Esophagus muscularis mucosa (tissue), 4 donors: ENCODE results near the gene DUSP18. TPM values are rescaled to one million over a fixed set of nuclear protein-coding genes. Genes with fewer than 3 reads are reported as not detected.

Source experiments
- DNase-seq: peaks from one replicate; pipeline ENCODE4 v3.0.0-alpha.2; 2017; ENCODE audit errors: extremely low spot score
- H3K27ac ChIP-seq, 4 donors: fragments of 200-600 bp; sonication (generic); replicated peaks in 1 of 4; 1 replicate in 3 of 4; 2 replicates in 1 of 4; pipeline ENCODE4 v1.5.1; 2016 to 2019; ENCODE audit warnings: mild to moderate bottlenecking in 1 of 4
- H3K27me3 ChIP-seq, 4 donors: fragments of 200-600 bp; sonication (generic); one replicate each; pipeline versions ENCODE4 v1.5.1 to v1.6.0; 2016 to 2019
- H3K36me3 ChIP-seq, 4 donors: fragments of 200-600 bp; sonication (generic); one replicate each; pipeline ENCODE4 v1.5.1; 2016 to 2019
- H3K4me1 ChIP-seq, 4 donors: fragments of 200-600 bp; sonication (generic); one replicate each; pipeline ENCODE4 v1.5.1; 2016 to 2019
- H3K4me3 ChIP-seq, 4 donors: fragments of 200-600 bp; sonication (generic); 1 replicate in 2 of 4; 2 replicates in 2 of 4; pipeline ENCODE4 v1.5.1; 2016 to 2019; ENCODE audit warnings: mild to moderate bottlenecking in 4 of 4, moderate library complexity in 1 of 4
- H3K9me3 ChIP-seq, 4 donors: fragments of 200-600 bp; sonication (generic); 1 replicate in 3 of 4; 2 replicates in 1 of 4; pipeline ENCODE4 v1.5.1; 2016 to 2019
- CTCF ChIP-seq, 3 experiments: fragments of 200-600 bp in 2 of 3; fragments of 450-650 bp in 1 of 3; sonication (generic) in 2 of 3; IDR thresholded peaks; one replicate each; pipeline ENCODE4 v1.5.1; 2017 to 2019; ENCODE audit warnings: antibody characterized with exemption in 3 of 3, mild to moderate bottlenecking in 2 of 3, moderate library complexity in 1 of 3
- EP300 ChIP-seq: sonication (generic); formaldehyde crosslinking; IDR thresholded peaks from one replicate; pipeline ENCODE4 v1.6.1; 2017; ENCODE audit warnings: antibody characterized with exemption
- POLR2A ChIP-seq: fragments of 450-650 bp; IDR thresholded peaks from one replicate; pipeline ENCODE4 v1.6.1; 2017; ENCODE audit warnings: antibody characterized with exemption, moderate library complexity, mild to moderate bottlenecking, low read depth
- POLR2AphosphoS5 ChIP-seq, 2 donors: sonication (generic); formaldehyde crosslinking; IDR thresholded peaks; one replicate each; pipeline ENCODE4 v1.6.1; 2017; ENCODE audit warnings: antibody characterized with exemption in 2 of 2
- WGBS: methylation state at CpG from one replicate; pipeline ENCODE4 v1.1.5; 2018; 5-methylcytosine and 5-hydroxymethylcytosine counted together
- intact Hi-C: fragments of 100-400 bp; cut with DNase I; formaldehyde crosslinking; loops from one replicate; pipeline ENCODE4 v1.15.1; 2023
- total RNA-seq, 4 donors: library from RNA; depleted of rRNA; stranded (reverse); fragments of >200 nt; gene quantifications; one replicate each; pipeline versions ENCODE4 v1.1.0 to v1.2.1, GENCODE V29; 2016

The DUSP18 gene
- total RNA-seq, 4 donors from 2014 or later = 6.5 to 11.5 (median 9.8) TPM

GRCh38 chr22:30695351-30695851 is 27.7 kb upstream of the DUSP18 start:
- no peaks in the 10 kb centered on the region for H3K36me3 ChIP-seq
- TF ChIP-seq POLR2AphosphoS5 (IDR thresholded peaks at IDR 0.05) (no peak), CTCF (IDR thresholded peaks at IDR 0.05) (no peak), EP300 (no peak), POLR2A (no peak)
- DNase-seq = no peak
- H3K9me3 ChIP-seq = no peaks in the 10 kb centered on the region
- peaks cover 14 to 20% (median 16%) of the 10 kb centered on the region in 4 donors for H3K4me1 ChIP-seq
- 69% methylated on average over 7 of the region's 15 CpGs for whole genome bisulfite sequencing
- H3K27ac ChIP-seq = no peak overlapping the region
- intact Hi-C loops = loop anchor here (10.0 kb wide), 1 partner anchor 59 kb away; no protein-coding TSS in a partner anchor
- peak overlapping the region; percentile 60 to 77 (median 64) for H3K4me3 ChIP-seq
- H3K27me3 ChIP-seq = no peaks in the 10 kb centered on the region

- H3K27ac ChIP-seq = peak within 1 kb of the TSS in 2 of 4 donors; percentile 39 to 52
- intact Hi-C loops = loop anchor here (10.0 kb wide), 1 partner anchor 60 kb away; no protein-coding TSS in a partner anchor
- H3K36me3 ChIP-seq = no peaks in the 10 kb centered on the region
- TF ChIP-seq POLR2A = no peak
- peak in 1 of 3 experiments; percentile 8 for TF ChIP-seq CTCF (IDR thresholded peaks at IDR 0.05)
- no peak for TF ChIP-seq EP300
- 3% methylated on average over 8 of the region's 88 CpGs for WGBS
- no peaks in the 10 kb centered on the region for H3K9me3 ChIP-seq
- no peaks in the 10 kb centered on the region for H3K27me3 ChIP-seq
- H3K4me1 ChIP-seq = peaks cover 14 to 20% (median 16%) of the 10 kb centered on the region in 4 donors
- H3K4me3 ChIP-seq = peak within 1 kb of the TSS; percentile 60 to 77 (median 64)
- DNase-seq = no peak
Measured at GRCh38 chr22:30694640-30695350, 27.1 kb upstream of the DUSP18 start, which contains the start of gene OSBP2. Gene OSBP2, plus strand, starts transcription at chr22:30694874. Its CDS starts 36 bp downstream, at chr22:30694910.

GRCh38 chr22:30694171-30694639 is 26.5 kb upstream of the DUSP18 start:
- H3K4me1 ChIP-seq = peaks cover 14 to 20% (median 16%) of the 10 kb centered on the region in 4 donors
- no peaks in the 10 kb centered on the region for H3K9me3 ChIP-seq
- peak overlapping the region in 2 of 4 donors; percentile 39 to 52 for H3K27ac ChIP-seq
- intact Hi-C loops = loop anchor here (10.0 kb wide), 1 partner anchor 61 kb away; no protein-coding TSS in a partner anchor
- H3K36me3 ChIP-seq = no peaks in the 10 kb centered on the region
- TF ChIP-seq CTCF (IDR thresholded peaks at IDR 0.05) = no peak
- TF ChIP-seq POLR2A = no peak
- WGBS = 1% methylated on average over 9 of the region's 38 CpGs
- no peaks in the 10 kb centered on the region for H3K27me3 ChIP-seq
- DNase-seq = no peak
- H3K4me3 ChIP-seq = peak overlapping the region; percentile 60 to 77 (median 64)

- peaks cover 14 to 20% (median 16%) of the 10 kb centered on the region in 4 donors for H3K4me1 ChIP-seq
- no peaks in the 10 kb centered on the region for H3K36me3 ChIP-seq
- WGBS = 68% methylated on average over 1 of the region's 1 CpG
- DNase-seq = no peak
- H3K9me3 ChIP-seq = no peaks in the 10 kb centered on the region
- intact Hi-C loops = loop anchor here (10.0 kb wide), 1 partner anchor 64 kb away; no protein-coding TSS in a partner anchor
- no peak overlapping the region for H3K27ac ChIP-seq
- TF ChIP-seq POLR2A (no peak), CTCF (IDR thresholded peaks at IDR 0.05) (no peak), POLR2AphosphoS5 (IDR thresholded peaks at IDR 0.05) (no peak), EP300 (no peak)
- no peaks in the 10 kb centered on the region for H3K27me3 ChIP-seq
- no peak overlapping the region for H3K4me3 ChIP-seq
Measured at GRCh38 chr22:30691204-30691603, 23.5 kb upstream of the DUSP18 start.
